ENCODE data around the gene TXNDC17. TPM values are rescaled to one million over a fixed set of nuclear protein-coding genes. Genes with fewer than 3 reads are reported as not detected.
A peak's percentile ranks its signal among the peaks of the same experiment; 100 is the strongest.

Gene TXNDC17
- total and polyA plus RNA-seq, 3 experiments from 2014 or later: 98.0 to 110 (median 105) TPM

GRCh38 chr17:6599364-6599763 lies 41.5 kb upstream of the TXNDC17 start:
- Histone ChIP-seq H3K4me3 (ENCODE audit: low read length) (no peak overlapping the region), H3K27ac (ENCODE audit: low read depth, low read length) (no peak overlapping the region), H3K36me3 (ENCODE audit: insufficient read depth, low read length) (peaks cover 21% of the 10 kb centered on the region), H3K9me3 (ENCODE audit: low read length) (no peaks in the 10 kb centered on the region), H3K4me1 (ENCODE audit: insufficient read depth, low read length) (no peaks in the 10 kb centered on the region), H3K27me3 (ENCODE audit: insufficient read depth, low read length, poor library complexity, severe bottlenecking) (no peaks in the 10 kb centered on the region)
- H3K4me1 Mint-ChIP-seq: peaks cover 0 to 3% (median 0%) of the 10 kb centered on the region in 3 donors
- H3K4me3 Mint-ChIP-seq: no peak overlapping the region
- CTCF ChIA-PET: no interaction called here
- no peaks in the 10 kb centered on the region for H3K9me3 Mint-ChIP-seq
- POLR2A ChIA-PET: no interaction called here
- H3K36me3 Mint-ChIP-seq: peaks cover 3 to 94% (median 30%) of the 10 kb centered on the region in 3 donors
- no peak for DNase-seq
- H3K27ac Mint-ChIP-seq: no peak overlapping the region
- H3K27me3 Mint-ChIP-seq: no peaks in the 10 kb centered on the region

- ChIA-PET POLR2A (no interaction called here), CTCF (no interaction called here)
- Mint-ChIP-seq H3K36me3 (peaks cover 3 to 94% (median 31%) of the 10 kb centered on the region in 3 donors), H3K9me3 (no peaks in the 10 kb centered on the region), H3K27me3 (no peaks in the 10 kb centered on the region), H3K4me1 (peaks cover 0 to 3% (median 0%) of the 10 kb centered on the region in 3 donors), H3K27ac (no peak overlapping the region), H3K4me3 (no peak overlapping the region)
- Histone ChIP-seq H3K36me3 (ENCODE audit: insufficient read depth, low read length) (peaks cover 22% of the 10 kb centered on the region), H3K4me1 (ENCODE audit: insufficient read depth, low read length) (no peaks in the 10 kb centered on the region), H3K27me3 (ENCODE audit: insufficient read depth, low read length, poor library complexity, severe bottlenecking) (no peaks in the 10 kb centered on the region), H3K9me3 (ENCODE audit: low read length) (no peaks in the 10 kb centered on the region), H3K27ac (ENCODE audit: low read depth, low read length) (no peak overlapping the region), H3K4me3 (ENCODE audit: low read length) (no peak overlapping the region)
- no peak for DNase-seq
Measured at GRCh38 chr17:6602141-6602540, 38.7 kb upstream of the TXNDC17 start.

GRCh38 chr17:6603744-6604325 lies 37.0 kb upstream of the TXNDC17 start:
- CTCF ChIA-PET: no interaction called here
- H3K36me3 ChIP-seq (ENCODE audit: insufficient read depth, low read length): peaks cover 26% of the 10 kb centered on the region
- no peak overlapping the region for H3K4me3 Mint-ChIP-seq

GRCh38 chr17:6605142-6605541 lies 35.7 kb upstream of the TXNDC17 start:
- H3K27me3 ChIP-seq (ENCODE audit: insufficient read depth, low read length, poor library complexity, severe bottlenecking): no peaks in the 10 kb centered on the region
- no peak overlapping the region for H3K27ac ChIP-seq (ENCODE audit: low read depth, low read length)
- H3K4me1 Mint-ChIP-seq: peaks cover 0 to 3% (median 0%) of the 10 kb centered on the region in 3 donors
- ChIA-PET POLR2A (no interaction called here), CTCF (no interaction called here)
- H3K36me3 Mint-ChIP-seq: peaks cover 3 to 92% (median 32%) of the 10 kb centered on the region in 3 donors
- H3K4me1 ChIP-seq (ENCODE audit: insufficient read depth, low read length): no peaks in the 10 kb centered on the region
- DNase-seq: no peak
- no peak overlapping the region for H3K4me3 Mint-ChIP-seq
- no peaks in the 10 kb centered on the region for H3K9me3 Mint-ChIP-seq
- H3K27me3 Mint-ChIP-seq: no peaks in the 10 kb centered on the region
- peaks cover 33% of the 10 kb centered on the region for H3K36me3 ChIP-seq (ENCODE audit: insufficient read depth, low read length)
- H3K9me3 ChIP-seq (ENCODE audit: low read length): no peaks in the 10 kb centered on the region
- no peak overlapping the region for H3K27ac Mint-ChIP-seq
- H3K4me3 ChIP-seq (ENCODE audit: low read length): no peak overlapping the region

More at GRCh38 chr17:6603744-6604325, 37.0 kb upstream of the TXNDC17 start:
- POLR2A ChIA-PET: no interaction called here
- Histone ChIP-seq H3K27ac (ENCODE audit: low read depth, low read length) (no peak overlapping the region), H3K4me1 (ENCODE audit: insufficient read depth, low read length) (no peaks in the 10 kb centered on the region), H3K4me3 (ENCODE audit: low read length) (no peak overlapping the region), H3K27me3 (ENCODE audit: insufficient read depth, low read length, poor library complexity, severe bottlenecking) (no peaks in the 10 kb centered on the region), H3K9me3 (ENCODE audit: low read length) (no peaks in the 10 kb centered on the region)
- Mint-ChIP-seq H3K4me1 (peaks cover 0 to 3% (median 0%) of the 10 kb centered on the region in 3 donors), H3K27me3 (no peaks in the 10 kb centered on the region), H3K9me3 (no peaks in the 10 kb centered on the region), H3K27ac (peak overlapping the region in 3 of 8 donors; percentile 9 to 23 (median 18)), H3K36me3 (peaks cover 3 to 93% (median 31%) of the 10 kb centered on the region in 3 donors)
- no peak for DNase-seq

GRCh38 chr17:6608321-6608720 lies 32.5 kb upstream of the TXNDC17 start:
- CTCF ChIA-PET: no interaction called here
- H3K27me3 Mint-ChIP-seq: no peaks in the 10 kb centered on the region
- peaks cover 0 to 3% (median 0%) of the 10 kb centered on the region in 3 donors for H3K4me1 Mint-ChIP-seq
- Histone ChIP-seq H3K36me3 (ENCODE audit: insufficient read depth, low read length) (peaks cover 33% of the 10 kb centered on the region), H3K27ac (ENCODE audit: low read depth, low read length) (no peak overlapping the region), H3K4me1 (ENCODE audit: insufficient read depth, low read length) (no peaks in the 10 kb centered on the region), H3K27me3 (ENCODE audit: insufficient read depth, low read length, poor library complexity, severe bottlenecking) (no peaks in the 10 kb centered on the region), H3K9me3 (ENCODE audit: low read length) (no peaks in the 10 kb centered on the region), H3K4me3 (ENCODE audit: low read length) (no peak overlapping the region)
- no peak for DNase-seq
- no peak overlapping the region for H3K27ac Mint-ChIP-seq
- peaks cover 3 to 87% (median 31%) of the 10 kb centered on the region in 3 donors for H3K36me3 Mint-ChIP-seq
- H3K9me3 Mint-ChIP-seq: no peaks in the 10 kb centered on the region
- POLR2A ChIA-PET: no interaction called here
- H3K4me3 Mint-ChIP-seq: no peak overlapping the region

GRCh38 chr17:6610011-6610410 lies 30.8 kb upstream of the TXNDC17 start:
- DNase-seq: no peak
- peaks cover 33% of the 10 kb centered on the region for H3K36me3 ChIP-seq (ENCODE audit: insufficient read depth, low read length)
- no peaks in the 10 kb centered on the region for H3K27me3 ChIP-seq (ENCODE audit: insufficient read depth, low read length, poor library complexity, severe bottlenecking)
- no peak overlapping the region for H3K27ac Mint-ChIP-seq
- peaks cover 4 to 14% (median 5%) of the 10 kb centered on the region in 3 donors for H3K4me1 Mint-ChIP-seq
- POLR2A ChIA-PET: no interaction called here
- no peaks in the 10 kb centered on the region for H3K9me3 Mint-ChIP-seq
- H3K27me3 Mint-ChIP-seq: no peaks in the 10 kb centered on the region
- peaks cover 0 to 80% (median 28%) of the 10 kb centered on the region in 3 donors for H3K36me3 Mint-ChIP-seq
- H3K9me3 ChIP-seq (ENCODE audit: low read length): no peaks in the 10 kb centered on the region
- H3K27ac ChIP-seq (ENCODE audit: low read depth, low read length): no peak overlapping the region
- H3K4me3 Mint-ChIP-seq: no peak overlapping the region
- no peaks in the 10 kb centered on the region for H3K4me1 ChIP-seq (ENCODE audit: insufficient read depth, low read length)
- H3K4me3 ChIP-seq (ENCODE audit: low read length): no peak overlapping the region
- CTCF ChIA-PET: no interaction called here

- Mint-ChIP-seq H3K36me3 (peaks cover 0 to 78% (median 20%) of the 10 kb centered on the region in 3 donors), H3K27ac (no peak overlapping the region), H3K9me3 (no peaks in the 10 kb centered on the region), H3K4me1 (peaks cover 4 to 14% (median 5%) of the 10 kb centered on the region in 3 donors), H3K27me3 (no peaks in the 10 kb centered on the region), H3K4me3 (no peak overlapping the region)
- H3K9me3 ChIP-seq (ENCODE audit: low read length): no peaks in the 10 kb centered on the region
- H3K4me1 ChIP-seq (ENCODE audit: insufficient read depth, low read length): no peaks in the 10 kb centered on the region
- H3K27me3 ChIP-seq (ENCODE audit: insufficient read depth, low read length, poor library complexity, severe bottlenecking): no peaks in the 10 kb centered on the region
- peaks cover 22% of the 10 kb centered on the region for H3K36me3 ChIP-seq (ENCODE audit: insufficient read depth, low read length)
- H3K4me3 ChIP-seq (ENCODE audit: low read length): no peak overlapping the region
- no peak for DNase-seq
- POLR2A ChIA-PET: no interaction called here
- CTCF ChIA-PET: no interaction called here
- no peak overlapping the region for H3K27ac ChIP-seq (ENCODE audit: low read depth, low read length)
Measured at GRCh38 chr17:6611231-6611630, 29.6 kb upstream of the TXNDC17 start.

GRCh38 chr17:6623941-6624340 lies 16.9 kb upstream of the TXNDC17 start:
- Mint-ChIP-seq H3K4me1 (peaks cover 0 to 18% (median 3%) of the 10 kb centered on the region in 3 donors), H3K9me3 (no peaks in the 10 kb centered on the region), H3K36me3 (peaks cover 4 to 84% (median 33%) of the 10 kb centered on the region in 3 donors), H3K4me3 (no peak overlapping the region), H3K27me3 (no peaks in the 10 kb centered on the region), H3K27ac (no peak overlapping the region)
- H3K27ac ChIP-seq (ENCODE audit: low read depth, low read length): no peak overlapping the region
- no peaks in the 10 kb centered on the region for H3K27me3 ChIP-seq (ENCODE audit: insufficient read depth, low read length, poor library complexity, severe bottlenecking)
- H3K4me1 ChIP-seq (ENCODE audit: insufficient read depth, low read length): no peaks in the 10 kb centered on the region
- H3K9me3 ChIP-seq (ENCODE audit: low read length): no peaks in the 10 kb centered on the region
- H3K36me3 ChIP-seq (ENCODE audit: insufficient read depth, low read length): peaks cover 23% of the 10 kb centered on the region
- POLR2A ChIA-PET: no interaction called here
- CTCF ChIA-PET: no interaction called here
- H3K4me3 ChIP-seq (ENCODE audit: low read length): no peak overlapping the region
- DNase-seq: no peak
